NCI-H82 treated with DMSO at 0.1 percent for 48 hours (cell line): ENCODE data around the gene RECQL5.
A peak's percentile ranks its signal among the peaks of the same experiment; 100 is the strongest.

Source experiments
- DNase-seq: peaks from one replicate; lab custom pipeline; 2025; ENCODE audit not compliant: unreplicated experiment; lab: John Stamatoyannopoulos, UW

The RECQL5 gene

DNA sequence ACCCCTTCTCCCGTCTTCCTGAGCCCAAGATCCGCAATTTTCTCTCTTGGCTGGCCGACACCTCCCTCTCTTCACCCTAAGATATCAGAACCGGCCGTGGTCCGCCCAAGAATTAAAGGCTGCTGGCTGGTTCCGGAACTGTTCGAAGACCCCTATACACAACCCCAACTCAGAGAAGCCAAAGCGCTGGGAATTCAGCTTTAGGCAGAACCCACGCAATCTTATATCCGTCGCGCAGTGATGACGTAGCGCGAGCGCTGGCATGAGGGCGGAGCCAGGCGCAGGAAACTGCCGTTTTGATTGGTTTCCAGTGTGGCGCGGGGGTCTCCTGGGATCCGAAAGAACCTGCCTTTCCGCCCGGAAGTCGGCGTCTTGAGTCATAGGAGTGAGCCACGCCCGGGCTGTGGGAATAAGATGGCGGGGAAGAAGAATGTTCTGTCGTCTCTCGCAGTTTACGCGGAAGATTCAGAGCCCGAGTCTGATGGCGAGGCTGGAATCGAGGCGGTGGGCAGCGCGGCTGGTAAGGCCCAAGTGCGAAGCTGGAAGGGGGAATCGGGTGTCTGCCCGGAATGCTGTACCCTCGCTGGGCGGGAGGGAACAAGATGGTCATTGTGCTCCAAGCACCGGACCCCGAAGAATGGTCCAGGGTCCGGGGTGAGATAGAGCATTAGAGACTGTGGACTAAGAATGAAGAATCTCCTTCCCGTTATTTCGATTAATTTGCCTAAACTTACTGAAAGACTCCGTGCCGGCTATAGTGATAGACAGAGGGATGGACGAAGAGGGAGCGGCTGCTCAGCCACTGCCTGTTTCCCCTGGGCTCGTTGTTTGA lies at the start of gene RECQL5, which contains the start of gene SAP30BP:
TSS of gene RECQL5 (minus strand) at position 196 of the 832 bp plus-strand sequence. CDS start 597 bp downstream, outside the sequence.
TSS of gene SAP30BP (plus strand) at position 380 of the 832 bp plus-strand sequence. CDS start at position 415, 35 bp downstream.
- DNase-seq = peak; percentile 93

DNA sequence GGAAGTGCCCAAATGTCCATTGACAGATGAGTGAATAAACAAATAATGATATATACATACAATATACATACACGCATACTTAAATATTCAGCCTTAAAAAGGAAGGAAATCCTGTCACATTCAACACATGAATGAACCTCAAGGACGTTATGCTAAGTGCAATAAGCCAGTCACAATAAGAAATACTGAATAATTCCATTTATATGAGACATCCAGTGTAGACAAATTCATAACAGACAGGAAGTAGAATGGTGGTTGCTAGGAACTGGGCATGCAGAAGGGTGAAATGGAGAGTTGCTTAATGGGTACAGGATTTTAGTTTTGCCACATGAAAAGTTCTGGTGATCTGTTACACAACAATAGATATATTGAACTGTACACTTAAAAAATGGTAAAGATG lies 45.5 kb upstream of the RECQL5 start:
- no peak for DNase-seq

DNA sequence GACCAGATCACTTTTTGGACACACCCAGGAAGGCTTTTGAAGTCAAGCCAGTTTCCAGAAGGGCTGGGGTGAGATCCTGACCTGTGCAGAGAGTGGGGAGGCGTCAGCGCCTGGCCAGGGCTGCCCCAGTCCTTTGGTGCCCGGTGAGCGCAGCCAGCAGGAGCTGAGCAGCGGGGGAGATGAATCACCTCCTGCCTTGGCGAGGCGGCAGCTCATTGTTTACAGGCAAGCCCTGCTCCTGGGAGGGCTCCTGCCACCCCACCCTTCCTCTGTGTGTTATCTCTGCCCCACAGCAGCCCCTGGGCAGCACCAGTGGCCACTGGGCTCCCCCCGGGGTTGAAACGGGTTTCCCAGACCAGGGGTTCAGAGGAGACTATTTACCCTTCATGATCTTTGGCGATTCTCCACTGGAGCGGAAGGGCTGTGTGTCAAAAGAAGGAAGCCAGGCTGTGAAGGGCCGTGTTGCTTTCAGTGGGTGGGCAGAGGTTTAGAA lies 40.2 kb upstream of the RECQL5 start:
- no peak for DNase-seq

DNA sequence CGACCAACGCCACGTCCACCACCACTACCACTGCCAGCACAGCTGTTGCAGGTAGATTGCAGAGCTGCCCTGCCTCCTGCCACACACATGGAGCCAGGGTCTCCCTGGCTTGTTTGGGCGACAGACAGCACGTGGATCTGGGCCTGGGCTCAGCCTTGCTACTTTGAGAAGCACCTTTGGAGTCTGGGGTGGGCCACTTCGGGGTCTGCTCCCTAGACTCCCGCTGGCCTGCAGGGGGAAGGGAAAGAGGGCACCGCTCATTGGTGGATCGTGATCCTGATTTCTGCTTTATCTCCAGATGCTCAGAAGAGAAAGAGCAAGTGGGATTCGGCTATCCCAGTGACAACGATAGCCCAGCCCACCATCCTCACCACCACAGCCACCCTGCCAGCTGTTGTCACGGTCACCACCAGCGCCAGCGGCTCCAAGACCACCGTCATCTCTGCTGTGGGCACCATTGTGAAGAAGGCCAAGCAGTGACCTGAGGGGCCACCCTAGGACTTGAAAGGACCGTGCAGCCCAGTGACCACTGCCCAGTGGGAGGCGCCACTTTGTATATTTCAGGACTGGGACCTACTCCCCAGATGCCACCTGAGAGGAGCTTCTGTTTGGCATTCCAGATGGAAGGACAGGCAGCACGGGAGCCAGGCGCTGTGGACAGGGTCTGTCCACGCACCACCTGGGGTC lies 39.2 kb upstream of the RECQL5 start:
- no peak for DNase-seq

DNA sequence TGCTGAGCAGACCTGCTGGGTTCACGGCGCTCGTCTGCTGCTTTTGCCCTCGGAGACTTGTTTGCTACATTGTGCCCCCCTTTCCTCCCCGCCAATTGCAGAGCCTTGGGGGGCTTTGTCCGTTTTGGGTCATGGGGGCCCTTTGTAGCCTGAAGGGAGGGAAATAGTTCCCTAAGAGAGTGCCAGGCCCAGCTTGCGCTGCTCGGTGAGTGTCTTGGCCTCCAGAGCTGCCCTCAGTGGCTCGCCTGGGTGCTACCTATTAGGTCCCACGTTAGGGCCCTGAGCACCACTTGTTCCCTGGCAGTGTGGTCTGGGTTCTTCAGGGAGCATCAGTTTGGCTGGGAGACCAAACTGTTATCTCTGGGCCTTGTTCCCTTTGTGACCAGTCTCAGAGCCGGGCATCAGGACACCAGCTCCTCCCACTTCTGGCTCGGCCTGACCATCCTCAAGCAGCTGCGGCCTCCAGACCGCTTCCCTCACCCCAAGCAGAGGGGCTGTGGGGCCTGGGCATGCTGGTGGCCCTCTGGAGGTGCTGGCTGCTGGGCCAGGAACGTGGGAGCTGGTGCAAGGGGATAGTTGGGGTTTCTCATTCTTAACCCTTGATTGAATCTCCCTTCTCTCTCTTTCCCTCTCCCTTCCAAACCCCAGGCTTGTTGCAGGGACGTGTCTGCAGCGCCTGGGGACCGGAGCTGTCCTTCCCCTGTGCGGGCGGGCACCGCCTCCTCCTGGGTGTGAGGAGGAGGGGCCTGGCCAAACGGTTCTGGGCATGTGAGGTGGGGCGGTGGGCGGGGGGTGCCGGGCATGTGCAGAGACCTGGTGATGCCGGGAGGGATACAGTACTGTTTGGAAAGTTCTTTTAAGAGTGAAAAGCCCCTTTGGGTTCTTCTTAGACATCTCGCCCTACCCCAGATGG lies 38.3 kb upstream of the RECQL5 start:
- DNase-seq = no peak

DNA sequence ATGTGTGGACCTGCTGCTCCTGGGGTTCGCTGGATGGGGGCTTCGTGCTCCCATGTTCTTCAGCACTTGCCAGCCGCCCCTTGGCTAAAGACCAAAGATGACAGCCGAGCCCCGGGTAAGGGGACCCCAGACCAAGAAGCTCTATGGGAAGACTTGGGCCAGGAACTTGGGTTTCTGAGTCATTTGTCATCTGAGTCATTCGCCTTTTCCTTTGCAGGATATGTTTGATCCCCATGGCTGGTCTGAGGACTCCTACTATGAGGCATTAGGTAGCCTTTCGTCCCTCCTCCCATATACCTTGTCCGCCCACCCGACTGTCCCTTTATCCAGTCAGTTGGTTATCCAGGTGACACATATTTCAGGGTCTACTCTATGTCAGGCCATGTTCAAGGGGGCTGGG lies 36.6 kb upstream of the RECQL5 start:
- DNase-seq = no peak

DNA sequence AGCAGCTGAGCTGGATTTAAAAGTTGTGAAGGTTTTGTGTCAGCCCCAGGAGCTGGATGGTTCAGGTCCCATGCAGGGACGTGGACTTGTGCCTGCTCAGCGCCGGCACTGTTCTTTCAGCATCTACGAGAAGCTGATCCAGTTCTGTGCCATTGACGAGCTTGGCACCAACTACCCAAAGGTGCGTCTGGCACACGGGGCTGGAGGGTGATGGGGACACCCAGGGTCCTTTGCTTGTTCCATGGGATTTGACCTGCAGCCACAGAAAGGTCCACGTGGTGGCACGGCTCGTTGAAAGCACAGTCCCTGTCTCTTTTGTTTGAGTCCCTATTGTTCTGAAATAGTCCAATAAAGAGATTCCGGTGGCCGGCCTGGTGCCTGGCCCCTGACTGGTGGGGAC lies 36.2 kb upstream of the RECQL5 start:
- DNase-seq = no peak

DNA sequence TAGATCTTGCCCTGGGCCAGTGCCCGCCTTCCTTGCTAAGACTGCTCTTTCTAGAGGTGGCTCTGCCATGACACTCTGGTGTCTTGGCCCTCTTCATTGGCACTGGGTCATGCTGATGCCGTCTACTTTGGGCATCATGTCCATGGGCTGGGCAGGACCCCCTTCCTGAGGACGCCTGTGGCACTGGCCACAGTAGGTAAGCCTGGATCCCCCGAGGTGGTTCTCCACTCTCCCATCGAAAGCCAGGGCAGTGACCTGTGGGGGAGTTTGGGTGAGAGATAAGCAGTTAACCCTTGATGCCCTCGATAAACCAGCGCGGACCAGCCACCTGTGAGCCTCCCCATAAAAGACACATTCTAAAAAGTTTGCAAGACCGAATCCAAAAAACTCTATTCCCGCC lies 34.3 kb upstream of the RECQL5 start:
- DNase-seq = no peak

DNA sequence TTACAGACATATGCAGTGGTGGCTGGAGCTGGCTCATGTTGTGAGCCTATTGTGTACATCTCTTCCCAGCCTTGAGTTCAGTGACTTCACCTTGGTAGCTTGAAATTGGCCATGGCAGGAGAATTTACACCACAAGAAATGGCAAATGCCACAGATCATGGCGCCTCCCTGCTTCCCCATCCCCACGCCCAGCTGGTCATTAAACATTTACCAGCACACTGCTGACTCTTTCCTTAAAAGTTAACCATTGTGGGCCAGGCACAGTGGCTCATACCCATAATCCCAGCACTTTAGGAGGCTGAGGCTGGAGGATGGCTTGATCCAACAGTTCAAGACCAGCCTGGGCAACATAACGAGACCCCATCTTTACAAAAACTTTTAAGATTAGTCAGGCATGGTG lies 31.7 kb upstream of the RECQL5 start:
- DNase-seq = no peak

DNA sequence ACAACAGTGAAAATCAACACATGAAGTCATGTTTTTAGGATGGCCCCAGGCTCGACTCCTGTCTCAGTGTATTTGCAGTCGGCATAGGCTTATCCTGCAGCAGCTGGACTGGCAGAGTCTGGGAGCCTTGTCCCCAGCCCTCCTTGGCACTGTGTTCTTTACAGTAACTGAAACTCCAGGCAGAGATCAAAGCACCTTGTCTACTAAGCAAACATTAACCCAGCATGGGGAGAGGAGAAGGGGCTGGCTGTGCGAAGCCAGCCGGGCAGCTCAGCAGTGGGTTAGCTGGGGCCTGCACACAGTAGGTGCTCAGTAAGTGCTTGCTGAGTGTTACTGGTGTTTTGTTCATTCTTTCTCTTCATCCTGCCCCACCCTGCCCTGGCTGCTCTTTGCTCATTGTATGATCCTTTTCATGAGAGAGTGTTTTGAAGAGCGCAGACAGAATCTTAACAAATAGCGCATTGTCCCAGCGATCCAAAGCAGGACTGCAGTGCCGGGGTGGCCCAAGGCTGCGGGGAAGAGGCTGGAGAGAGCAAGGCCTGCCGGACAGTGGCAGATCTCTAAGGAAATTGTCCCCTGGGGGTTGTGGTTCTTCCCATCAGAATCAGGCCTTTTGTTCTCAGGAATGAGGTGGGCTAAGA lies 30.8 kb upstream of the RECQL5 start:
- no peak for DNase-seq

DNA sequence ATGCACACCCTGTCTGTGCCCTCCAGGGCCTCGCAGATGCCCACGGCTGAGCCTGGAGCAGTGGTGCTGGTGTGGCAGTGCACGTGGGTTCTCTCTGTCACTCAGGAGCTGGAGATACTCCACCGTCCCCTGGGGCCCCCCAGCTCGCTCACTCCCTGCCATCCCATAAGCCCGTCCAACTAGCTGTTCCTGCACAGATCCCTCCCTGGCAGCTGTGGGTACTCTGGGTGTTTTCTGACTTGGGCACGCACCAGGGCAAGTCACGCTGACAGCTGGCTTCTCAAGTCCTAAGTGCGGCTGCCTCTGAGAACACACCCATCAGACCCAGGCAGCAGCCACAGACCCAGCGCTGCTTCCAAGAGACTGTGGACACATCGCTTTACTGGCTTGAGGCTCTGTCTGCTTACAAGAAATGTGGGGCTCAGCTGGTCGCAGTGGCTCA lies 28.9 kb upstream of the RECQL5 start:
- no peak for DNase-seq

DNA sequence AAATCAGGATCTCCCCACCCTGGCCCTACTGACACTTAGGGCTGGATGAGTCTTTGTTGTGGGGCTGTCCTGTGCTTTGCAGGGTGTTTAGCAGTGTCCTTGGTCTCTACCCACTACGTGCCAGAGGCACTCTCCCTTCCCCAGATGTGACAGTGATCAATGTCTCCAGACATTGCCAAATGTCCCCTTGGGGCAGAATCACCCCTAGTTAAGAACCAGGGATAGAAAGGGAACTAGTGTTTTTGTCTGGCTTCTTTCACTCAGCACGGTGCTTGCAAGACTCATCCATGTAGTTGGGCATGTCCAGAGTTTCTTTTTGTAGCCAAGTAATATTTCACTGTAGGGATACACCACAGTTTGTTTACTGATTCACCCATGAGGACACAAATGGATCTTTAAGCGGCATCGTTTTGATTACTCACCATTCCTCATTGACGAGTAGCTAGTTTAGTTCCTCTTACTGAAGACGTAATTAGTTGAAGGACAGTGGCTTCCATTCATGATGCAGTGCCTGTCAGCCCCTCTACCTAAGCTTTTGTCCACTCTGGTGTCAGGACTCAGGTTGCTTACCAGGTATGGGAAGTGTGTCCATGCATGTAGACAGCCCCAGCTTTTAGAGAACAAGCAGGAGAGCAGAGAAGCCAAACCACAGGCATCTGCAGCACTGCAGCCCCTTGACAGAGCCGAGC lies 28.3 kb upstream of the RECQL5 start:
- no peak for DNase-seq

DNA sequence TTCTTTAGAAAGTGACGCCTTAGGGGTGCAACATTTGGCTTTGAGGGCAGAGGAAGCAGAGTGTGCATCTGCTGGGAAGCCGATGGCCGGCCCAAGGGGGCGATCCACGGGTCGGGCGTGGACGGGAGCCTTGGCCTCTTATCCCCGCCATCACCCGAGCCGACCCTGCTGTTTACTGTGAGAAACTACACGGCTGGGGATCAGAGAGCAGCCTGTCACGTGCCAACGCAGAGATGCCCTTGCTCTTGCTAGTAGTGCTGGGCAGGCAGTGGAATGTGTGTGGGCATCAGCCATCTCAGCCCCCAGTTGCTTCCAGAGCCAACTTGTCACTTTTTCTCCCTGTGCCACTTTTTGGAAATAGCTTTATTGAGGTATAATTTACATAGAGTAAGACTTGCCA lies 27.6 kb upstream of the RECQL5 start:
- no peak for DNase-seq

DNA sequence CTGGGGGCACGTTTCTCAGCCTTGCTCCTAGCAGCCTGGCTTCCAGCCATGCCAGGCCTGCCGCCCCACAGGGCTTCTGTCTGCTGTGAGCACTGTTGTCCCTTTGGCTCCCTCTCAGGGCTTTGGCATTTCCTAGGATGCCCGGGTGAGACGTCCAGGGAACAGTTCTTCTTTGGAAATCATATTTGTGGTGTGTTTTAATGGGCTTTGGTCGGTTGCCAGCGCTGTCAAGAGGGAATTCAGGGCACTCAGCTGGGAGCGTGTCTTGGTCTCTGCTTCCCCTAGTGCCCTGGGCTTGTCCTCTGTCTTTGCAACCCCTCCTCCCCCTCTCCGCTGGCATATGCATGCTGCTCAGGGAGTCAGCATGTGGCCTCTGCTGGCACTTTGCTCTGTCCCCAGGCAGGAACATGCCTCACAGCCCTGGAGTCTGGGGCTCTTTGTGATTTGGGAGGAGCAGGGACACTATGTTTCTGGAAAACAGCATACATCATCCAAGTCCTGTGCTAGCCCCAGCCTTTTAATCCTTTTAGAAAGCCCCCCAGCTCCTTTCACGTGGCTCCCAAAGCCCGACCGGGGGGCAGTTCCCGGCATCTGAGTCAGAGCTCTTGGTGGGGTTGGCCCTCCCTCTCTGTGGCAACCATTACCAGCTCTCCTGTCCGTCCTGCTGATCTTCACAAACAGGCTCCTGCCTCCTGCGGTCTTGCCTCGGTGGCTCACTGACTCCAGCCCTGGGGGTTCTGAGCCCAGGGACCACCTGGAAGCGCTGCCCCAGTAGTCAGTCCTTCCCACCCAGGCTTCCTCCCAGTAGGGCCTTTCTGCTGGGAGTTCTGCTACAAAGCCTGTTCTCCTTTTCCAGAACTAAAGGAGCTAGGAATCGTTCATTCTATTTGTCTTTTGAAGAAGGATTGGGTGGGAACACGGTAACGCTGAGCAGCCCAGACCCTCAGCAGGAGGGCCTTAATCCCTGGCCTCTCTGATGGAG lies 26.8 kb upstream of the RECQL5 start:
- no peak for DNase-seq

DNA sequence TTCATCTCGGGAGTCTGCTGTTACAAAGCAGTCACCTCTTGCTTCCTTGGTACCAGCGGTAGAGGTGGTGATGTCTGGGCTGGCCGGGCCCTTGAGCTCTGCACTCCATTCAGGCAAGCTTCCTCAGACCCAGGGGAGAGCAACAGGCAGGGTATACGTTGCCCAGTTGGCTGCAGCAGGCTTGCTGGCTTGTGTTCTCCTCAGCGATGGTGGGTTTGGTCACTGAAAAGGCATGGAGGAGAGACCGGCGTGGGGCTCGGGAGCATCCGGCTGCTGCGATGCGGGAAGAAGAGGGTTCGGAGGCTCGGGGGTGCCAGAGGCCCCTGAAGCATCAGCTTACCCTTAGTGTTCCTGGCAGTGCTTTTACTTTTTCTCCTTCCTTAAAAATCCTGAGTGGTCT lies 26.0 kb upstream of the RECQL5 start:
- no peak for DNase-seq

DNA sequence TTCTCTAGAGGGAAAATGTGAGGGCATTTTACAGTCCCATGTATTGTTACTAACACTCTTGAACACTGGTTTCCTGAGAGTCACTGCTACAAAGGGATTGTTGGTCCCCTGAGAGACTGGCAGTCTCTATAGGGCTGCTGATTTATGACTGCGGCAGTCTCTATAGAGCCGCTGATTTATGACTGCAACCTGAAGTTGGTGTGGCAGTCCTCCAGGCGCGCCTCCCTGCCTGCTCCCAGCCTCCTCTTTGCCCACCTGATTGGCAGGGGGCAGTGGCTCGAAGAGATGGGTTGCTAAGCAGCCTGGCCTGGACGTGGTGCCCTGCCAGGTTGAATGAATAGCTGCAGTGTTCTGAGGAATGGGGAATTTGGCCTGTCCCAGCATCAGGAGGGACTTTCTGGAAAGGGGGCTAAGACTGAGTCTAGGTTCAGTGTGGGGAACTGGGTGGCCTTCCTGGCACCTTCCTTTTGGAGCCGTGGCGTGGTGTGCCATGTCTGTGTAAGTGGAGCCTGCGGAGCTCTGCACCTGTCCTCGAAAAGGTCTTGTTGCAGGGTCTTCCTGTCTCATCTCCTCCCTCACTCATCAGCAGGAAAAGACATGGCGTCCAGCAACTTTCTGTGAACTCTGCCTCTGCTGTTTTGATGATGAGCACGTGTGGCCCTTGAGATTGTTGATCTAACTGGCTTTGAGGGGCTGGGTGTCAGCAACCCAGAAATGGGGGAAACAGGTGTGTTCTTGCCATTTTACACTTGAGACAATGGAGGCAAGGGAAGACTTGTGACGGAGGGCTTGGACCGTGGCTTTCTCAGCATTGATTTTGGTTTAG lies 25.1 kb upstream of the RECQL5 start:
- no peak for DNase-seq

DNA sequence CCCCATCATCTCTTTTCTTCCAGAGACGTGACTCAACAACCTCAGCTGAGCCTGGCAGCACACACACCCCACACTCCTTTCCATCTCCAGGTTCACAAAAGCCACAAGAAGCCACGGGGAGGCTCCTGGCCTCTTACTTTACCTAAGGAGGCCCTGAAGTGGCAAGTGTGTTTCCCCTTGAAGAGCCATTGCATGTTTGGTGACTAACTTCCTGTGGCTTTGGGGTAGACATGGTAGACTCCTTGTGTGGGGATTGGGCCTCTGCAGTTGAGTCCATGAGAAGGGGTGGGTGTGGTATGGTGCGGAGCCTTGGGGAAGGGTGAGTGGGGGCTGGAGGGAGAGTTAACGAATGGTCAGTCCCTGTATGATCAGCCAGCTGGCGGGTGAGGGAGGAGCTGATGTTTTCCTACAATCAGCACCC lies 24.4 kb upstream of the RECQL5 start:
- no peak for DNase-seq

DNA sequence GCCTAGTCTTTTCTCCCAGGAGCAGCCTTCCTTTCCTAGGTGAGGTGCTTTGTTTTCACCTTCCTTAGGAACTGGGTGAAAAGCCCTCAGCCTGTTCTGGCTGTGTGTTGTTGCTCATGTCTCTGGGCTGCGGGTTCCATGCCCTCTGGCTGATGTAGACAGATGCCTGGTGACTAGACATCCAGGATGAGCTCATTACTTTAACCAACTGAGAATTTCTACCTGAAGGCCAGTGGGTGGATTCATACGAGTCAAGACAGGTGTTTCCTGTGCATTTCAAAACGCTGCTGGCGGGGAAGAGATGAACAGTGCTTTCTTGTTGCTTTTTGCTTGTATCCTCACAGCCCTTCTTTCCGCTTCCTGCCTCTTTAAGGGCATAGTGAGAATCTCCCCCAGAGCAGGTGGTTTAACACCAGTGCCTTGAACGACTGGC lies 22.5 kb upstream of the RECQL5 start:
- no peak for DNase-seq
